ENCODE results near the gene BPIFB6.
"Not testable (repeated sequence)": the region's sequence is repeated elsewhere in the genome, so short reads cannot be mapped to it uniquely, and the experiment has no call there.

The BPIFB6 gene

DNA sequence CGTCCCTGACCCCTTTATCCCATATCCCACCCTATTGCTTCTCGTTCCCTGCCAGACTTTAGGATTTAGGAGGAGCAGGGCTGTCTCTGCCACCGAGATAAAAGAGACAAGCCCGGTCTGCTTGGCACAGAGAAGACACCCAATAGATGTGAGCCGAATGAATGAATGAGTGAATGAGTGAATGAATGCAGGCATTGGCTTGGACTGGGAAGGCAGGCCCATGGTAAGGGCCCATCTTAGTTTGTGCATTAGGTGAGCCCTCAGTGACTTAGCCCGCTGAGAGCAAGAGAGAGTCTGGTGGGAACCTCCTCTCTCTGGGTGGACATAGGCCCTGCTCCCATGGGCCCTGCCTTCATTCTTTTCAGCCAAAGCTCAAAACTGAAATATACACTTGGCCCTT lies 879 bp upstream of the BPIFB6 start:
- DNase-seq: no peak

DNA sequence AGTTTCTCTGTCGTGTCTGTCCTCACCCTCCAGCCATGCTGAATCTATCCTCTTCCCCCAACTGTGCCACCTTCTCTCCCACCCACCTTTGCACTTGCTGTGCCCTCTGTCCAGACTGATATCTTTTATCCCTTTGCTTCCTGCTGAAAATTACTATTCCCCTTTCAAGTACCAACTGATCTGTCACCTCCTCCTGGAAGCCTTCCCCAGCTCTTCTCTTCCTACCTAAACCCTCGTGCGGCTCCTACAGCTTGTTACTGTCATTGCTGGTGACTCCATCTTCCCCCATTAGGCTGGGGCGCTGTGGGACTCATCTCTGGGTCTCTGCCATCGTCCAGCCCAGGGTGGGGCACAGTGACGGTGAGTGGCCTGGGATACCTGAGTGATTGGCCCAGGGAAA lies 1.1 kb downstream of the BPIFB6 start:
- DNase-seq: no peak

DNA sequence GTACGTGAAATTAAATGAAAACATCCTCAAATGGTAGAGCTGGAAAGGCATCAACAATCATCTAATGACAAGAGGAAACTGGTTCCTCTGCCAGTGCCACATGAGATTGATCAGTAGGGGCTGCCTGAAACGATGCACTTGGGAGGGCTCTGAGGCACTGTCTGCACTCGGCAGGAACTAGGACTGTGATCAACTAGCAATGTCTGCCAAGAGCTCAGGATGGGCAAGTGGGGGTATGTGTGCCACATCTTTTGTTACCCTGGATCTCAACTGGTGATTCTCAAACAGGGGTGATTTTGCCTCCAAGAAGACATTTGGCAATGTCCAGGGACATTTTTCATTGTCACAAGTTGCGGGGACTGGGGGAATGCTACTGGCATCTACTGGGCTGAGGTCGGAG lies 1.9 kb downstream of the BPIFB6 start:
- no peak for DNase-seq

DNA sequence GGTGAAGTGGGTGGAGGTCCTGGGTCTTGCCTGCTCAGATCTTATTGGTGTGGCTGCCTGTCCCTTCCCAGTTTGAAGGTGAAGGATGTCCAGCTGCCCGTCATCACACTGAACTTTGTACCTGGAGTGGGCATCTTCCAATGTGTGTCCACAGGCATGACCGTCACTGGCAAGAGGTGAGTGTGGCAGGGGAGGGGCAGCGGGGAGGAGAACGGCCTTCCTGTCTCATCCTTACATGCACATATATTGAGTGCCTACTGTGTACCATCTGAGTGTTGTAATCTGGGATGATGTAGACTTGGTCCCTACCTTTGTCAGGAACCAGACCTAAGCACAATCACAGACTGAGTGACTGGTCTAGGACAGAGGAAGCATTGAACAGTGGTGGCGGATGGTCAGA lies 2.7 kb downstream of the BPIFB6 start:
- DNase-seq: no peak

DNA sequence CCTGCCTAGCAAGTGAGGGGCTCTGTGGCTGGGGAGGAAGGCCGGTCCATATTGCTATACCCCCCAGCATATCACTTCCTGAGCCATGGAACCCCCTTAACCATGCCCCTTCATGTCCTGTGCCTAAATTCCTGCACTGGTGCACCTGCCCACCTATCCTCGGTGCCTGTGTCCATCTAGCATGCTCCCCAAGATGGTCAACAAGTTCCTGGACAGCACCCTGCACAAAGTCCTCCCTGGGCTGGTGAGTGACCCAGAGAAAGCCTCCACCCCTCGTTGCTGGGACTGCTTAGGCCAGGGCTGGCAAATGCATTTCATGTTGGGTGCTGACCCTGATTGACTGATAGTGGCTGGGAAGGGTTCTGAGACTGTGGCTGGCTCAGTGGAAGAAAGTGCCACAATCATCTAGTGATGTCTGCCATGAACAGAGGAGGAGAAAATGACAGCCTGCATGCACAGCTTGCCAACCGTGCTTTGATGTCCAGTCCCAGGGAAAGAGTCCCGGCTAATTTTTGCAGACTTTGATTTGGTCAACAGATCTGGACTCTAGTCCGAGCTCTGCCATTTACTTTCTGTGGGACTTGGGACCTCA lies 3.5 kb downstream of the BPIFB6 start:
- DNase-seq: no peak

DNA sequence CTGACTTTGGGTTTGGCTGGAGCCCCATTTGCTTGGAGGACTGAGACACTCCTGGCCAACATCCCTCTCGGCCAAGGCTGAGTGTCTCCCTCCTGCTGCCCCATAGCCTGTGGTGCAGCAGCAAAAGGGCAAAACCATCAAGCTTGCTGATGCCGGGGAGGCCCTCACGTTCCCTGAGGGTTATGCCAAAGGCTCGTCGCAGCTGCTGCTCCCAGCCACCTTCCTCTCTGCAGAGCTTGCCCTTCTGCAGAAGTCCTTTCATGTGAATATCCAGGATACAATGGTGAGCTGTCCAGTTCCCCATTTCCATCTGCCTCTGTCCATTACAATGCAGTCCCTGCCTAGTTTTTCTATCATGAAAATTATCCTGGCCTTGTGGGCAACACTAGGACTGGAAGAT lies 6.0 kb downstream of the BPIFB6 start:
- DNase-seq: no peak

DNA sequence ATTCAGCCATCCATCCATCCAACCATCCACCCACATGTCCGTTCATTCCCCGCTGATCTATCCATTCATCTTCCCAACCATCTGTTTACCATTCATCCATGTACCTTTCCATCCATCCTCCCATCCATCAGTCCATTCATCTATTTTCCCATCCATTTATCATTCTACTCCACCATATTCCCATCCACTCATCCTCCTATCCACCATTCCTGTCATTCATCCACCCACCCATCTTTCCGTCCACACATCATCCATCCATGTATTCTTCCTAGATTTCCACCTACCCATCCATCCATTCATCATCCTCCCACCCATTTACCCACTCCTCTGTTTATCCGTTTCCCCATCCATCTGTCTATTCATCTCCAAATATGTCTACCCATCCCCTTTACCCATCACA lies 6.8 kb downstream of the BPIFB6 start:
- DNase-seq: no peak

DNA sequence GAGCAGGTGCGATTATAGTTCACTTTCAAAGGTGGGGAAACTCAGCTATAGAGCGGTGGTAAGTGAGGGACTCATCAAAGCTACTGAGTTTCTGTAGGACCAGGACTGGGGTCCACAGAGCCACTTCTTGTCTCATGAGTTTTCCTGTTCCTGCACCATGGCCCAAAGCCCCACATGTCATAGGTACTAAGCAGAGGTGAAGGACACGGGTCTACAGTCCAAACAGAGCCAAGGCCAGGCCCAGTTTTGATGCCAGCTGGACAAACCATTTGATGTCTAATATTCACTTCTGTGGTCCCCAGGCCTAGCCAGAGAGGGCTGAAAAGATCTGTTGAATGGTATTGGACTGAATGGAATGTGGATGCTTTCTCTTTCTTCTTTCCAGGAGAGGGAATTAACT lies 11.0 kb downstream of the BPIFB6 start:
- DNase-seq: no peak

DNA sequence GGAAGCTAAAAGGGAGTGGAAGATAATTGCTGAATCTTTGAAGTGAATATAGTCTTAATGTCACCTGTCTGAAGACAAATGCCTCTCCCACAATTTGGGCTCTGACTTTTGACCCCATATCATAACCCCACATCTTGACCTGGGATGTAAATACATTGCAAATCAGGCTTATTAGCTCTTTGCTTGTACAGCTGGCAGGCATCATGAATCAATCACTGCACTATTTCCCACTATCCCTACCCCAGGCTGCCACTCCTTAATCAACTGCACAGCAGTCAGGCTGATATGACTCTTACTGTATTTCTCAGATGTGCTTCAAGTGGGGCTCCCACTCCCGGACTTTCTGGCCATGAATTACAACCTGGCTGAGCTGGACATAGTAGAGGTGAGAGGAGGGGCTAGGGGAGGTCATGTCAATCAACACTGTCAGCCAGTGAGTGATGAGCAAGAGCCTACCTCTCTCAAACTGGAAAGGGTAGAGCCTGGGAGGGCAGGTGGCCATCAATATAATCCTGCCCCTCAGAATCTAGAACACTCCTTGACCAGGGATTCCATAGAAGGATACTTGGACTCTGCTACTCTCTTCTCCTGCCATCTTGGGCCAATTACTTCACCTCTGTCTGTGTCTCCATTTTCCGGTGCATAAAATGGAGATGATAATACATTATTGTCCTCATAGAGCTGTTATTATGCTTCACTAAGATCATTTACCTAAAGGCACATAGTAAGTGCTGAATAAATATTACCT lies 11.7 kb downstream of the BPIFB6 start:
- no peak for DNase-seq

DNA sequence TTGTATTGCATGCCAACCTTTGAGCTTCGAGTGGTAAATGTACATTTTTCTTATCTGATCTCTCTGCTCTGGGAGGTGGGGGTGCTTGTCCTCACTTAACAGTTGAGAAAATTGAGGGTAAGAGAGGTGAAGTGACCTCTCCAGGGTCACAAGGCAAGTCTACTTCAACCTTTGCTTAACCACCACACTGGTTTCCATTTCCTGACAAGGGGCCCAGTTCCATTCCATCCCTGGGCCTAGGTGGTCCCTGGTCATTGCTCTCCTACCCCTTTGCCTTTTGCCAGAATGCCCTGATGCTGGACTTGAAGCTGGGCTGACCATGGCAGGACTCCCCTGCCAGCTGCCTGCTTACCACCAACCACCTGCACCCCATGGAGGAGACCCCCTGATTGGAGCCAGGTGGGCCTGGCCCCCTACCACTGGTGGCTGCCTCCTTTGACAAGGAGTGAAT lies 12.3 kb downstream of the BPIFB6 start:
- no peak for DNase-seq

DNA sequence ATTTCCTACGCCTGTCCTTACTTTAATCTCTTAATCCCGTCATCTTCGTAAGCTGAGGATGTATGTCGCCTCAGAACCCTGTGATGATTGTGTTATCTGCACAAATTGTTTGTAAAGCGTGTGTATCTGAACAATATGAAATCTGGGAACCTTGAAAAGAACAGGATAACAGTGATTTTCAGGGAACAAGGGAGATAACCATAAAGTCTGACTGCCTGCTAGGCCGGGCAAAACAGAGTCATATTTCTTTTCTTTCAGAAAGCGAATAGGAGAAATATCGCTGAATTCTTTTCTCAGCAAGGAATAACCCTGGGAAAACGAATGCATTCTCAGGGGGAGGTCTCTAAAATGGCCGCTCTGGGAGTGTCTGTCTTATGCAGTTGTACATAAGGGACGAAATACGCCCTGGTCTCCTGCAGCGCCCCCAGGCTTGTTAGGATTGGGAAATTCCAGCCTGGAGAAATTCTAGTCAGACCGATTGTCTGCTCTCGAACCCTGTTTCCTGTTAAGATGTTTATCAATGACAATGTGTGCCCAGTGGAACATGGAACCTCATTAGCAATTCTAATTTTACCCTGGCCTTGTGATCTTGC lies 13.8 kb downstream of the BPIFB6 start:
- DNase-seq: not testable (repeated sequence)

DNA sequence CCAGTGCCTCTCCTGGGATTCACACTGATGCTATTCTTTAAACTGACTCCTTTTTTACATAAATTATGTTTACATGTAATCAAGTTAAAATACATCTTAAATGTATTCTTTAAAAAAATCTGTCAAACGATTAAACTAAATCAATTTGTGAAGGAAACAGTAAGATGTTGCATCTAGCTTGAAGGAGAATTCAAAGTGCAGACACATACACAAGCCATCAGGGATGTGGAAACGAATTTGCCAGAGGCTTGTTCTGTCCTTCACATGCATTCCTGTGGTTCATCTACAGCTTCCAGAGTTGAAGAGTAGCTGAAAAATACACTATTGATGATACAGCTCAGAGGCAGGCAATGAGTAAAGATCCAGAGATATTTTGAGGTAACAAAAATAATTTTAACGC lies 15.0 kb downstream of the BPIFB6 start:
- DNase-seq: no peak

DNA sequence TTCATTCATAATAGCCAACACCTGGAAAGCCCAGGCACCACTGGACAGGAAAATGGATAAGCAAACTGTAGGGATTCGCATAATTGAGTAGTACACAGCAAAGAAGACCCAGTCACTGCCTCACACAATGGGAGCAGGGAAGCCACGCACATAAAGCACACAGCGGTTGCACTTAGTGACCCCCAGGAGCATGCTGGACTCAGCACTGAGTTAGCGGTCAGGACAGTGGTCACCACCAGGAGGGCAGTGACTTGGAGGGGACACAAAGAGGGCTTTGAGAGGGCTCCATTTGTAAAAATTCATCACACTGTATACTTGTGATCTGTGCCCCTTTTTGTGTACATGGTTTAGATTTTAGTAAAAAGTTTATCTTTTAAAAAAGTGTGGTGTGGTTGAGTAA lies 19.9 kb downstream of the BPIFB6 start:
- no peak for DNase-seq

DNA sequence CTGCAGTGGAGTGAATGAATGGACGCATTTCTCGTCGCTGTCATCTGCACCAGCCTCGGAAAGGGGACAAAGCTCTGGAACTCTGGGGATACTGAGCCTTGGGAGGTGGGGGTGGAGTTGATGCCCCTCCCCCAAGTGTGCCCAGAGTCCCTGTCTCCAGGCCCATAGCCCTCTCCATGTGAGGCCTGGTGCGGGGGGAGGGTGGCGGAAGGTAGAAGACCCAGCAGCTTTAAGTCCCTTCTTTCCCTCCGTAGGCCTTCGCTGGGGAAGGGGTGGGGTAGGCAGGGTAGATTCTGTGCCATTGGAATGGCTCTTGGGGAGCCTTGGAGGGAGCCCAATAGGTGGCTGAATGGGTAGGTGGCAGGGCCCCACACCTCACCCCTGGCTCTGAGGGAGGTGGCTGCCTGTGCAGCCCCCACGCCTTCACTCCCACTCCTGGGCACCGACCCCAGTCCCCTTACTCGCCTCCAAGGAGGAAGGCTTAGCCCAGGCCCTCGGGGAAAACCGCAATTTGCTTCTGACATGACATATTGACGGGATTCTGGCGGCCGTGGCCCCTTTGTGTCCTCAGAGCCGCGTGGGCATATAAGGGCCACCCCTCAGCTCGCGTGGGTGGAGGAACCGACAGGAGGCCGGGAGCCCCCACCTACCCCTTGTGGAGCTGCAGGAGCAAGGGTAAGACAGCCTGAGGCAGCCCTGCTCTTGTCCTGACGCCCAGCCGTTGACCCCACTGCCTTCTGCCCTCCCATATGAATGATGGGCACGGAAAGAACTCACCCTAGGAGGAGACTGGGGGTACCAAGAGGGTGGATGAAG lies 22.1 kb downstream of the BPIFB6 start, which contains the start of gene BPIFB3:
TSS of gene BPIFB3 (plus strand) at position 613 of the 816 bp plus-strand sequence. CDS start 1,533 bp downstream, outside the sequence.
- DNase-seq: no peak

DNA sequence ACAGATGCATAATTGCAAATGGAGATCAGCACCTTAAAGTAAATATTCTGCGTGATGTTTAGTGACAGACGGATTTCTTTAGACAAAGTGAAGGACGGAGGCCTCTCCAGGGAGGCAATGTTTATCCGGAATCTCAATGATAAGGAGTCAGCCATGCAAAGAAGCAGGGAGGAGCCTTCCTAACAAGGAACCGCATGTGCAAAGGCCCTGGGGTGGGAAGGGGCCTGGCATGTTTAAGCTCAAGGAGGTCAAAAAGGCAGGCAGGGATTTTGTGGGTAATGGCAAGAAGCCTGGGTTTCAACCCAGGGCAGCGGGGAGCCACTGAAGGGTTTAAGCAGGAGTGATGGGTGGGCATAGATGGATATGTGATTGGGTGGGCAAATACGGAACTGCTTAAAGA lies 22.9 kb downstream of the BPIFB6 start:
- no peak for DNase-seq

DNA sequence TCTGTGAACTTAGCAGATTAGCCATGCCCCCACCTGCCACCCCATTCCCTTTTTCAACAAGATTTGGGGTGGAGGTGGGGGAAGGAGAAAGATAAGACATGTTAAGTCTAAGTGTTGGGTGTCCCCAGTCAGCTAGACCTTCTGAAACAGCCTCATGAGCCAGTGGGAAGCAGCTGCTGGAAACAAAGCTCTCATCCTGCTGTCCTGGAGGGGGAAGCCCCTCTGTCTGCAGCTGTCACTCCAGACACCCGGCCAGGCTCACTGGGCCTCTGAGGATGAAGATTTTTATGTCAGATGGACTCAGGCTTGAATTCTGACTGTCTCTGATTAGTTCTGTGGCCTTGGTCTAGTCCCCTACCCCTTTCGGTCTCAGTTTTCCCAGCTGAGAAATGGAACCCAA lies 23.3 kb downstream of the BPIFB6 start:
- DNase-seq: no peak

DNA sequence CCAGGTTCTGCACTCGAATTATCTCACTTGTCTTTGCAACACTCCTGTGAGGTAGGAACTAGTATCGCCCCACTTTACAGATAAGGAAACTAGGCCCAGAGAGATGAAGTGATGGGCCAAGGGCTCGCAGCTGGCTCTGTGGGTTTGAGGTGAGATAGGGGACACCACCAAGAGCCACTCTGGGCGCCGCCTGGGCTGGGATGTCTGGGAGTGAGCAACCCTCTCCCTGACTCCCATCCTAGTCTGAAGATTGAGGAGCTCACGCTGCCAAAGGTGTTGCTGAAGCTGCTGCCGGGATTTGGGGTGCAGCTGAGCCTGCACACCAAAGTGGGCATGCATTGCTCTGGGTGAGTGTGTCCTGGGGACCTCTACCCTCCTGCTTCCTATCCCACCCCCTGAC lies 27.7 kb downstream of the BPIFB6 start:
- no peak for DNase-seq

DNA sequence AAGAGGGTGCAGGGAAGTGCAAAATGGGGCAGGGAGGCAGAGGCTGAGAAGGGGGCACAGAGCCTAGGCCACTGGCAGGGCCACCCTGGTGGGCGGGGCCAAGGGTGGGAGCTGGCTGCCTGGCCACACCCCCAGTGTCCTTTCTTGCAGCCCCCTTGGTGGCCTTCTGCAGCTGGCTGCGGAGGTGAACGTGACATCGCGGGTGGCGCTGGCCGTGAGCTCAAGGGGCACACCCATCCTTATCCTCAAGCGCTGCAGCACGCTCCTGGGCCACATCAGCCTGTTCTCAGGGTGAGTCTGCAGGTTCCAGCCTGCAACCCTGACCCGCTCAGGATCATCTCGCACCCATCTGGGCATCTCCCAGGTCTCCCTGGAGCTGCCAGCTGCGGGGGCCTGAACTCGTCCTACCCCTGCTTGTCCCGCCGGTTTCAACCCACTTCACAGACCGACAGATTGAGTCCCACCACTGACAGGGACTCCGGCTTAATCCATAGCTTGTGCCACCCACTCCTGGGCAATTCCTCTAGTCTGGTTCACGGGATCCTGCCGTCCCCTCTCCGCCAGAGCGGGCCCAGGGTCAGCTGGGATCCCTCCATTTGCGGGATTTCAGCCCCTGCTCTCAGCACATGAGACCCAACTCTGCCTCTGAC lies 28.4 kb downstream of the BPIFB6 start:
- no peak for DNase-seq

DNA sequence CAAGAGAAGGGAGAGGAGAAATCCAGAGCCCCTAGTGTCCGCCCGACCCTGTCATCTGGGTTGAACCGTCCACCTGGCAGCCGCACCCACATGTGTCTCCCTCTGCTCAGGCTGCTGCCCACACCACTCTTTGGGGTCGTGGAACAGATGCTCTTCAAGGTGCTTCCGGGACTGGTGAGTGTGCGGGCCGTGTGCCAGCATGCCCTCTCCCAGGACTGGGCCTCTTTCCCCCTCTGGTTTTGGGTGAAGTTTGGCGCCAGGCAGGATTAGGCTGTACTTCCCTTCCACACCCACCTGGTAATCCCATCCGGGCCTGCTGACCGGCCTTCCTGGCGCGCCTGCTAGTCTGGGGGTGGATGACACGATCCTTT lies 30.2 kb downstream of the BPIFB6 start:
- DNase-seq: no peak

DNA sequence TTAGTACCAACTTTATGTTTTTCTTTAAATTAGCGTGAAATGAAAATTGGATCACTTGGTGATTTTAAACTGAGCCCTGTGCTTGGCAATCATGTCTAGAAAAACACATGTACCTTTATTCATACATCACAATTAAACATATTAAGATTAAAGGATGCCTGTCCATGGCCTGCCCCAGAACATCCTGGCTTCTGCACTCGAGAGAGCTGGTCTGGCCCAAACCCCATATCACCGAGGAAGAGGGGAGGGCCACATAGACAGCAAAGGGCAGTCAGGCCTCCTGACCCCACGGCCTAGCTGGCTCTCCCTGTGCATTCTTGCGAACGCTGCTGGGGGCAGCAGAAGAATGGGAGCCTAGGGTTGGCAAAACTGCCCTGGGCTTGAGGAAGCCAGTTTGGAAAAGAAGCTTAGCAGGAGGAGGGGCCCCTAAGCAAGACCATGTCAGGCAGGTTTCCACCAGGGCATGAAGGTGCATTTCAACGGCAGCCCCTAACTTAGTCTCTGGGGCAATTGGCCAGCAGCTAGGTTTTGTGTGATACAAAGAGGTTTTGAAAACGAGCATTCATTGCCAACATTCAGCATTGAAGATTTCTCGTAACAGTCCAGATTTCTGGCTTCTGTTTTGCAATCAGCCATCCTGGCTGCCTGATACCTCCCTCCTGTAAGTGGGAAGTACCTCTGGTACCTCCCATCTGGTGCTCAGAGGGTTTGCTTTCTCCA lies 30.8 kb downstream of the BPIFB6 start:
- no peak for DNase-seq

DNA sequence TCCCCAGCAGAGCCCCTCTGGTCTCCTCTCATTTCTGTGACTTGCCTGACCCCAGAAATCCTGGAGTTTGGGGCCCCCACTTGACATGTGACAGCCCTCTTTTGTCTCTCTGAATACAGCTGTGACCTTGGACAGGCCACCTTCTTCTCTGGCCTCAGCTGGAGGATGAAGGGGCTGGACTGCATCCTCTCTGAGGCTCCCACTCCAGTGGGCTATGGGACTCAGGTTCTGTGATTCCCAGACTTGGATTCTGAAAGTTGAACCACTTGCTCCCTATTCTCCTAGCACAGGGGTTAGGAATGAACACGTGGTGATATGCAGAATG lies 31.3 kb downstream of the BPIFB6 start:
- no peak for DNase-seq

DNA sequence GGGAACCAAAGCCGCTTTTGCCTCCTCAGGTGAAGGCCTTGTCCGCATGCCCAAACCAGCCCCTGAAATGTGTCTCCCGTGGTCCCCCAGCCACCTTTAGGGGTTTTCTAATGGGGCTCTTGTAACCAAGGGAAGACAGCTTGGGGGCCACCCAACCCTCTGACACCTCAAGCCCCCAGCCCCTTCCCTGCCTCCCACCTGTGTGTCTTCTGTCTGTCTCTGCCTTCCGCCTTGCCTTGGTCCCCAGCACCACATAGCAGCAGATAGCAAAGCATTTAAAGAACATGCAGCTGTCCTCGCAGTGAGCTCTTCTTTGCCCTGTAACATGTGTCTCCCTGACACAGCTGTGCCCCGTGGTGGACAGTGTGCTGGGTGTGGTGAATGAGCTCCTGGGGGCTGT lies 31.8 kb downstream of the BPIFB6 start:
- DNase-seq: no peak

Data from activated CD4-positive, alpha-beta T cell treated with anti-CD3 and anti-CD28 coated beads for 4 hours (primary cell).